GM12878 (cell line): ENCODE results near the gene CFAP61. TPM values are rescaled to one million over a fixed set of nuclear protein-coding genes. Genes with fewer than 3 reads are reported as not detected.

Source experiments
- ATAC-seq: fragments of 200-7000 bp; cut with Tn5 transposase; 3 replicates; pipeline ENCODE4 v1.9.1; 2020; ENCODE audit warnings: mild to moderate bottlenecking, moderate library complexity
- BruUV-seq: library from RNA; stranded (reverse); fragments of 400-500 nt; replicated peaks from 2 replicates; lab custom pipeline; 2021; lab: Mats Ljungman, UMichigan
- CTCF ChIA-PET: fragments of 300-600 bp; sonication (Branson Sonifier 250); formaldehyde crosslinking; extraction: SDS; loops from one replicate; lab custom pipeline; 2021; ENCODE audit warnings: inconsistent platforms; lab: Yijun Ruan, JAX
- POLR2A ChIA-PET: fragments of 350-600 bp; formaldehyde crosslinking; extraction: SDS; loops from one replicate; lab custom pipeline; 2021; ENCODE audit warnings: inconsistent platforms; lab: Charles Lee
- RAD21 ChIA-PET: fragments of 300-600 bp; sonication (Branson Sonifier 250); formaldehyde crosslinking; loops from one replicate; lab custom pipeline; 2023; ENCODE audit warnings: antibody characterized with exemption; ENCODE audit not compliant: unreplicated experiment; lab: Charles Lee
- SMC1A ChIA-PET: fragments of 300-600 bp; sonication (Branson Sonifier 250); formaldehyde crosslinking; loops from one replicate; lab custom pipeline; 2023; ENCODE audit not compliant: unreplicated experiment, uncharacterized antibody; lab: Charles Lee
- DNase-seq: peaks from one replicate; pipeline ENCODE4 v3.0.0-alpha.2; 2011; ENCODE audit warnings: low read depth, low spot score
- FAIRE-seq: peaks from 3 replicates; lab custom pipeline; 2011; peaks lifted over from hg19 to GRCh38; lab: Jason Lieb, UNC
- H2AFZ ChIP-seq: 2 replicates; pipeline ENCODE4 v1.6.0; 2011; ENCODE audit warnings: low read depth, low read length, control low read depth; ENCODE audit not compliant: control insufficient read depth
- H3K27ac ChIP-seq: 2 replicates; pipeline ENCODE4 v1.5.1; 2011; ENCODE audit warnings: control low read depth; ENCODE audit not compliant: control insufficient read depth, insufficient read depth
- H3K27me3 ChIP-seq, 2 experiments: replicated peaks in 1 of 2; 2 replicates each; pipeline versions ENCODE4 v1.6.0 to v1.6.1; 2011; ENCODE audit warnings: low read length in 1 of 2; ENCODE audit not compliant: control insufficient read depth in 2 of 2, insufficient read depth in 2 of 2
- H3K36me3 ChIP-seq, 2 experiments: 2 replicates each; pipeline ENCODE4 v1.5.1; 2011; ENCODE audit warnings: low read length in 1 of 2; ENCODE audit not compliant: control insufficient read depth in 2 of 2, insufficient read depth in 2 of 2
- H3K4me1 ChIP-seq: 2 replicates; pipeline ENCODE4 v1.6.1; 2011; ENCODE audit warnings: mild to moderate bottlenecking, low read length, moderate library complexity, mixed read lengths; ENCODE audit not compliant: control insufficient read depth, insufficient read depth
- H3K4me2 ChIP-seq: 2 replicates; pipeline ENCODE4 v1.6.0; 2011; ENCODE audit warnings: control low read depth; ENCODE audit not compliant: control insufficient read depth, insufficient read depth
- H3K4me3 ChIP-seq: fragments of 200-600 bp; sonication (generic); 2 replicates; pipeline ENCODE4 v1.5.1; 2016
- H3K79me2 ChIP-seq: 2 replicates; pipeline ENCODE4 v1.6.0; 2011; ENCODE audit warnings: low read length; ENCODE audit not compliant: control insufficient read depth, insufficient read depth
- H3K9ac ChIP-seq: 2 replicates; pipeline ENCODE4 v1.8.0; 2011; ENCODE audit warnings: low read length, control low read depth, mixed read lengths; ENCODE audit not compliant: control insufficient read depth, insufficient read depth
- H3K9me3 ChIP-seq: replicated peaks from 3 replicates; pipeline ENCODE4 v1.5.1; 2011; ENCODE audit warnings: mild to moderate bottlenecking, low read length; ENCODE audit not compliant: control insufficient read depth, insufficient read depth
- H4K20me1 ChIP-seq: 2 replicates; pipeline ENCODE4 v1.6.0; 2011; ENCODE audit not compliant: control insufficient read depth, insufficient read depth
- BRCA1 ChIP-seq: IDR thresholded peaks from 2 replicates; pipeline ENCODE4 v1.6.1; 2011; ENCODE audit warnings: low read depth, low read length, improper control_type of control experiment
- CBFB ChIP-seq: IDR thresholded peaks from 2 replicates; pipeline ENCODE4 v1.6.1; 2016; ENCODE audit warnings: antibody characterized with exemption, low read depth
- ETV6 ChIP-seq, 2 experiments: fragments of 450-650 bp in 1 of 2; IDR thresholded peaks in 1 of 2; conservative IDR thresholded peaks in 1 of 2; 2 replicates each; pipeline ENCODE4 v1.6.1; 2014; ENCODE audit warnings: antibody characterized with exemption in 1 of 2, borderline replicate concordance in 1 of 2, low read depth in 1 of 2, mild to moderate bottlenecking in 1 of 2, moderate library complexity in 1 of 2
- FOS ChIP-seq: IDR thresholded peaks from 3 replicates; pipeline ENCODE4 v1.6.1; 2011; ENCODE audit warnings: borderline replicate concordance; ENCODE audit not compliant: insufficient read length; ENCODE audit errors: extremely low read depth
- GABPA ChIP-seq: IDR thresholded peaks from 2 replicates; pipeline ENCODE4 v1.6.1; 2014; ENCODE audit warnings: antibody characterized with exemption, low read depth, mild to moderate bottlenecking, inconsistent platforms
- IKZF1 ChIP-seq: fragments of 450-650 bp; conservative IDR thresholded peaks from 2 replicates; pipeline ENCODE4 v1.6.1; 2017; ENCODE audit warnings: antibody characterized with exemption, mild to moderate bottlenecking
- IRF4 ChIP-seq: IDR thresholded peaks from 2 replicates; pipeline ENCODE4 v1.6.1; 2011; ENCODE audit warnings: low read depth, low read length
- MTA3 ChIP-seq: IDR thresholded peaks from 2 replicates; pipeline ENCODE4 v1.6.1; 2012; ENCODE audit warnings: low read length, inconsistent platforms, borderline replicate concordance
- MYC ChIP-seq: IDR thresholded peaks from 2 replicates; pipeline ENCODE4 v1.6.1; 2011; ENCODE audit warnings: mild to moderate bottlenecking, low read length, moderate library complexity, inconsistent platforms; ENCODE audit not compliant: insufficient read depth, insufficient replicate concordance, insufficient read length, severe bottlenecking
- POLR2AphosphoS2 ChIP-seq: IDR thresholded peaks from 2 replicates; pipeline ENCODE4 v1.6.1; 2011; ENCODE audit warnings: low read depth, mild to moderate bottlenecking, low read length, improper control_type of control experiment, moderate library complexity
- RUNX3 ChIP-seq: IDR thresholded peaks from 2 replicates; pipeline ENCODE4 v1.6.1; 2012; ENCODE audit warnings: low read length, inconsistent platforms
- SIN3A ChIP-seq: IDR thresholded peaks from 2 replicates; pipeline ENCODE4 v1.6.1; 2012; ENCODE audit warnings: low read depth, low read length, improper control_type of control experiment
- SMC3 ChIP-seq: IDR thresholded peaks from 2 replicates; pipeline ENCODE4 v1.6.1; 2011; ENCODE audit warnings: low read length, improper control_type of control experiment, borderline replicate concordance
- SREBF2 ChIP-seq: IDR thresholded peaks from 2 replicates; pipeline ENCODE4 v1.6.1; 2012; ENCODE audit warnings: mild to moderate bottlenecking, low read length
- SRF ChIP-seq, 2 experiments: IDR thresholded peaks; 2 replicates each; pipeline ENCODE4 v1.6.1; 2011; ENCODE audit warnings: low read depth in 2 of 2, low read length in 2 of 2, mild to moderate bottlenecking in 1 of 2, moderate library complexity in 1 of 2
- STAT3 ChIP-seq: IDR thresholded peaks from 2 replicates; pipeline ENCODE4 v1.6.1; 2011; ENCODE audit warnings: low read depth, low read length, improper control_type of control experiment
- WGBS: methylation state at CpG from one replicate; pipeline ENCODE4 v1.1.6; 2016; ENCODE audit warnings: low lambda C conversion rate; ENCODE audit not compliant: insufficient replicate concordance, insufficient coverage; ENCODE audit errors: missing lambda C conversion rate; 5-methylcytosine and 5-hydroxymethylcytosine counted together
- in situ Hi-C: fragments of 300-500 bp; cut with MboI; formaldehyde crosslinking; loops from 9 replicates; pipeline ENCODE4 v1.14.3; 2018; ENCODE audit warnings: mixed read lengths
- intact Hi-C: fragments of 100-400 bp; cut with micrococcal nuclease; formaldehyde crosslinking; loops from one replicate; pipeline ENCODE4 v1.14.2; 2022; ENCODE audit not compliant: unreplicated experiment
- polyA plus RNA-seq, 11 experiments: library from polyadenylated mRNA; depleted of rRNA in 4 of 11; unstranded in 6 of 11; stranded (reverse) in 5 of 11; fragments of >200 nt; fragmentation: Nextera tagmentation in 4 of 11; fragmentation: Illumina TruSeq in 1 of 11; extraction: Ambion mirVana in 4 of 11; extraction: Trizol in 1 of 11; gene quantifications; 1 replicate in 1 of 11; 2 replicates in 10 of 11; pipeline versions ENCODE4 v1.2.1 to v1.2.3, GENCODE V29; 2011 to 2016; ENCODE audit warnings: inconsistent platforms in 2 of 11, missing spikeins in 2 of 11, low read depth in 1 of 11
- total RNA-seq, 4 experiments: library from RNA; depleted of rRNA in 3 of 4; stranded (reverse); fragments of >200 nt in 3 of 4; fragmentation: Illumina TruSeq in 1 of 4; extraction: Trizol in 1 of 4; gene quantifications; 2 replicates each; pipeline versions ENCODE4 v1.2.1 to v1.2.3, GENCODE V29; 2013 to 2021
- TF ChIP-seq, protein P1 (sequence below): fragments of 450-650 bp; IDR thresholded peaks from 2 replicates; pipeline ENCODE4 v1.6.1; 2017; ENCODE audit warnings: mild to moderate bottlenecking, low read depth, inconsistent platforms; ENCODE audit not compliant: poor library complexity, severe bottlenecking
- TF ChIP-seq, protein P2 (sequence below): fragments of 450-650 bp; IDR thresholded peaks from 2 replicates; pipeline ENCODE4 v1.6.1; 2017; ENCODE audit warnings: mild to moderate bottlenecking, moderate library complexity
- TF ChIP-seq, protein P3 (sequence below): fragments of 450-650 bp; IDR thresholded peaks from 2 replicates; pipeline ENCODE4 v1.6.1; 2014; ENCODE audit warnings: mild to moderate bottlenecking

CFAP61 gene
- total and polyA plus RNA-seq, 10 of the 15 experiments (the other 5 are each of a cell fraction or from before 2014, with no cell fraction given) = 0.11 to 0.41 (median 0.24) TPM; not detected in 7

DNA sequence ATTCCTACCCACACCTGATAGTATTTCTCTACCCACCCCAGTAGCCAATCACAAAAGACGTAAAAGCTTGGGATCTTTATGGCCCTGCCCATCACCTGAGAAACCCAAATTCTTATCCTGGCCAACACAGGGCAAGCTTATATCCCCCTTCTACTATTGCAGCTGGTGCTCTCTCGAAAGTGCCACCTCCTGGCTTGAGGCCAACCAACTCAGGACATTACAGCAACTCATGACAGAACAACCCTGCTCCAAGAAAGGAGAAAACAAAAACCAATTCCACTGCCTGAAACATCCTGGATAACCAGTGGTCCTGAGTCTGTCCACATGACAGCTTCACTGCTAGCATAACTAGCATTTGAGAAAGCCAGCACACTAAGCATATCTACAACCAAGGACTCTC, 97.9 kb downstream of the CFAP61 start:
- no peaks in the 10 kb centered on the region for H3K4me1 ChIP-seq
- 33% methylated on average over 2 of the region's 2 CpGs for WGBS
- H4K20me1 ChIP-seq = no peaks in the 10 kb centered on the region
- H3K27ac ChIP-seq = no peak overlapping the region
- no peaks in the 10 kb centered on the region for H3K79me2 ChIP-seq
- no peak overlapping the region for H3K4me2 ChIP-seq
- H3K9ac ChIP-seq = no peak overlapping the region
- H3K4me3 ChIP-seq = no peak overlapping the region
- ChIA-PET POLR2A (no interaction called here), RAD21 (interaction anchor here (0.6 kb wide), 1 partner anchor 235 kb away, joined by 3 read pairs; no protein-coding TSS in a partner anchor), CTCF (no interaction called here), SMC1A (interaction anchor here (0.8 to 1.0 kb wide), 2 partner anchors 9 to 25 kb away, joined by 3 to 4 read pairs; no protein-coding TSS in a partner anchor)
- no TSS peak for BruUV-seq
- no peaks in the 10 kb centered on the region for H3K9me3 ChIP-seq
- intact Hi-C loops = no loop called here
- DNase-seq (no peak), FAIRE-seq (no peak), ATAC-seq (no peak)
- H2AFZ ChIP-seq = no peak overlapping the region
- H3K36me3 ChIP-seq = no peaks in the 10 kb centered on the region
- H3K27me3 ChIP-seq = no peaks in the 10 kb centered on the region
- in situ Hi-C loops = no loop called here
- TF ChIP-seq CBFB (no peak), SREBF2 (no peak), SIN3A (no peak), MTA3 (no peak), STAT3 (no peak), BRCA1 (no peak), MYC (no peak), FOS (no peak), RUNX3 (no peak), POLR2AphosphoS2 (no peak), SRF (IDR thresholded peaks at IDR 0.05; ENCODE audit: low read depth in 2 of 2, low read length in 2 of 2) (no peak), IRF4 (no peak), IKZF1 (no peak), SMC3 (no peak), ETV6 (conservative IDR thresholded peaks at IDR 0.05 in 1 of 2, IDR thresholded peaks at IDR 0.05 in 1 of 2; ENCODE audit: borderline replicate concordance in 1 of 2, low read depth in 1 of 2) (no peak), GABPA (no peak)
- TF ChIP-seq, protein P1, sequence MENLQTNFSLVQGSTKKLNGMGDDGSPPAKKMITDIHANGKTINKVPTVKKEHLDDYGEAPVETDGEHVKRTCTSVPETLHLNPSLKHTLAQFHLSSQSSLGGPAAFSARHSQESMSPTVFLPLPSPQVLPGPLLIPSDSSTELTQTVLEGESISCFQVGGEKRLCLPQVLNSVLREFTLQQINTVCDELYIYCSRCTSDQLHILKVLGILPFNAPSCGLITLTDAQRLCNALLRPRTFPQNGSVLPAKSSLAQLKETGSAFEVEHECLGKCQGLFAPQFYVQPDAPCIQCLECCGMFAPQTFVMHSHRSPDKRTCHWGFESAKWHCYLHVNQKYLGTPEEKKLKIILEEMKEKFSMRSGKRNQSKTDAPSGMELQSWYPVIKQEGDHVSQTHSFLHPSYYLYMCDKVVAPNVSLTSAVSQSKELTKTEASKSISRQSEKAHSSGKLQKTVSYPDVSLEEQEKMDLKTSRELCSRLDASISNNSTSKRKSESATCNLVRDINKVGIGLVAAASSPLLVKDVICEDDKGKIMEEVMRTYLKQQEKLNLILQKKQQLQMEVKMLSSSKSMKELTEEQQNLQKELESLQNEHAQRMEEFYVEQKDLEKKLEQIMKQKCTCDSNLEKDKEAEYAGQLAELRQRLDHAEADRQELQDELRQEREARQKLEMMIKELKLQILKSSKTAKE = no peak
- TF ChIP-seq, protein P2, sequence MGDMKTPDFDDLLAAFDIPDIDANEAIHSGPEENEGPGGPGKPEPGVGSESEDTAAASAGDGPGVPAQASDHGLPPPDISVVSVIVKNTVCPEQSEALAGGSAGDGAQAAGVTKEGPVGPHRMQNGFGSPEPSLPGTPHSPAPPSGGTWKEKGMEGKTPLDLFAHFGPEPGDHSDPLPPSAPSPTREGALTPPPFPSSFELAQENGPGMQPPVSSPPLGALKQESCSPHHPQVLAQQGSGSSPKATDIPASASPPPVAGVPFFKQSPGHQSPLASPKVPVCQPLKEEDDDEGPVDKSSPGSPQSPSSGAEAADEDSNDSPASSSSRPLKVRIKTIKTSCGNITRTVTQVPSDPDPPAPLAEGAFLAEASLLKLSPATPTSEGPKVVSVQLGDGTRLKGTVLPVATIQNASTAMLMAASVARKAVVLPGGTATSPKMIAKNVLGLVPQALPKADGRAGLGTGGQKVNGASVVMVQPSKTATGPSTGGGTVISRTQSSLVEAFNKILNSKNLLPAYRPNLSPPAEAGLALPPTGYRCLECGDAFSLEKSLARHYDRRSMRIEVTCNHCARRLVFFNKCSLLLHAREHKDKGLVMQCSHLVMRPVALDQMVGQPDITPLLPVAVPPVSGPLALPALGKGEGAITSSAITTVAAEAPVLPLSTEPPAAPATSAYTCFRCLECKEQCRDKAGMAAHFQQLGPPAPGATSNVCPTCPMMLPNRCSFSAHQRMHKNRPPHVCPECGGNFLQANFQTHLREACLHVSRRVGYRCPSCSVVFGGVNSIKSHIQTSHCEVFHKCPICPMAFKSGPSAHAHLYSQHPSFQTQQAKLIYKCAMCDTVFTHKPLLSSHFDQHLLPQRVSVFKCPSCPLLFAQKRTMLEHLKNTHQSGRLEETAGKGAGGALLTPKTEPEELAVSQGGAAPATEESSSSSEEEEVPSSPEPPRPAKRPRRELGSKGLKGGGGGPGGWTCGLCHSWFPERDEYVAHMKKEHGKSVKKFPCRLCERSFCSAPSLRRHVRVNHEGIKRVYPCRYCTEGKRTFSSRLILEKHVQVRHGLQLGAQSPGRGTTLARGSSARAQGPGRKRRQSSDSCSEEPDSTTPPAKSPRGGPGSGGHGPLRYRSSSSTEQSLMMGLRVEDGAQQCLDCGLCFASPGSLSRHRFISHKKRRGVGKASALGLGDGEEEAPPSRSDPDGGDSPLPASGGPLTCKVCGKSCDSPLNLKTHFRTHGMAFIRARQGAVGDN = no peak
- TF ChIP-seq, protein P3, sequence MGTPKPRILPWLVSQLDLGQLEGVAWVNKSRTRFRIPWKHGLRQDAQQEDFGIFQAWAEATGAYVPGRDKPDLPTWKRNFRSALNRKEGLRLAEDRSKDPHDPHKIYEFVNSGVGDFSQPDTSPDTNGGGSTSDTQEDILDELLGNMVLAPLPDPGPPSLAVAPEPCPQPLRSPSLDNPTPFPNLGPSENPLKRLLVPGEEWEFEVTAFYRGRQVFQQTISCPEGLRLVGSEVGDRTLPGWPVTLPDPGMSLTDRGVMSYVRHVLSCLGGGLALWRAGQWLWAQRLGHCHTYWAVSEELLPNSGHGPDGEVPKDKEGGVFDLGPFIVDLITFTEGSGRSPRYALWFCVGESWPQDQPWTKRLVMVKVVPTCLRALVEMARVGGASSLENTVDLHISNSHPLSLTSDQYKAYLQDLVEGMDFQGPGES = no peak
